AG04450 (cell line): ENCODE measurements around the gene WWOX. TPM values are rescaled to one million over a fixed set of nuclear protein-coding genes. Genes with fewer than 3 reads are reported as not detected.

ENCODE experiments used
- CTCF ChIA-PET: fragments of 300-600, 350-600 bp; formaldehyde crosslinking; extraction: SDS; loops from one replicate; lab custom pipeline; 2022; ENCODE audit warnings: antibody characterized with exemption, inconsistent platforms; lab: Charles Lee
- POLR2A ChIA-PET: fragments of 350-600 bp; formaldehyde crosslinking; extraction: SDS; loops from one replicate; lab custom pipeline; 2021; ENCODE audit warnings: antibody characterized with exemption, inconsistent platforms; lab: Yijun Ruan, JAX
- DNase-seq: peaks from one replicate; pipeline ENCODE4 v3.0.0-alpha.2; 2011; ENCODE audit warnings: low read depth, low spot score
- H3K27ac ChIP-seq: one replicate; pipeline ENCODE4 v1.5.1; 2012; ENCODE audit warnings: low read depth, low read length, control low read depth
- H3K27me3 ChIP-seq: one replicate; pipeline ENCODE4 v1.6.0; 2012; ENCODE audit warnings: low read length; ENCODE audit not compliant: control insufficient read depth, insufficient read depth
- H3K4me3 ChIP-seq: 2 replicates; pipeline ENCODE4 v1.5.1; 2011; ENCODE audit warnings: mild to moderate bottlenecking, low read depth, low read length, control low read depth
- H3K9me3 ChIP-seq: 2 replicates; pipeline ENCODE4 v1.5.1; 2012; ENCODE audit warnings: low read length; ENCODE audit not compliant: control insufficient read depth, insufficient read depth
- polyA plus RNA-seq: library from polyadenylated mRNA; depleted of rRNA; stranded (reverse); fragments of >200 nt; gene quantifications from 2 replicates; pipeline ENCODE4 v1.2.3, GENCODE V29; 2011
- TF ChIP-seq, protein P1 (sequence below): IDR thresholded peaks from 2 replicates; pipeline ENCODE4 v1.5.1; 2011; ENCODE audit warnings: low read depth, low read length, control low read depth, inconsistent platforms

Gene WWOX
- polyA plus RNA-seq, 1 experiment: 2.1 TPM

DNA sequence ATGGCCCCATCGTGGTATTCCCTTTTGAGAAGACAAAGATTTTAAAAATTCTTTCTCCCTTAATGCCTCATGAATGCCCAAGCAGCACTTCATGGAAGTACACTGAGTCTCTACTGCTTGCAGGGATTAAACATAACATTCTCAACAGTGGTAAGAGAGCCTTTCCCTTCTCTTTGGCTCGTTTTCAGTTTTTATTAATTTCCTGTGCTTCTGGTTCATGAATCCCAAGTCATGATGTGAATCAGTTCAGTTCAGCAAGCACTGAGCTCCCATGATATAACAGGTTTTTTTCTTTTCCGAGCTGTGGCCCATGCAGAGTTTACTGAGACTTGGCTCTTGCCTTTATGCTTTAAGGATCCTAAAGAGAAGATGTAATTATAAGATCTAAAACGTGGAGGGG, 175.3 kb downstream of the WWOX start:
- H3K9me3 ChIP-seq: peaks cover 36% of the 10 kb centered on the region
- H3K27me3 ChIP-seq: no peaks in the 10 kb centered on the region
- no peak for DNase-seq
- CTCF ChIA-PET: no interaction called here
- H3K27ac ChIP-seq: no peak overlapping the region
- no peak overlapping the region for H3K4me3 ChIP-seq
- TF ChIP-seq, protein P1, sequence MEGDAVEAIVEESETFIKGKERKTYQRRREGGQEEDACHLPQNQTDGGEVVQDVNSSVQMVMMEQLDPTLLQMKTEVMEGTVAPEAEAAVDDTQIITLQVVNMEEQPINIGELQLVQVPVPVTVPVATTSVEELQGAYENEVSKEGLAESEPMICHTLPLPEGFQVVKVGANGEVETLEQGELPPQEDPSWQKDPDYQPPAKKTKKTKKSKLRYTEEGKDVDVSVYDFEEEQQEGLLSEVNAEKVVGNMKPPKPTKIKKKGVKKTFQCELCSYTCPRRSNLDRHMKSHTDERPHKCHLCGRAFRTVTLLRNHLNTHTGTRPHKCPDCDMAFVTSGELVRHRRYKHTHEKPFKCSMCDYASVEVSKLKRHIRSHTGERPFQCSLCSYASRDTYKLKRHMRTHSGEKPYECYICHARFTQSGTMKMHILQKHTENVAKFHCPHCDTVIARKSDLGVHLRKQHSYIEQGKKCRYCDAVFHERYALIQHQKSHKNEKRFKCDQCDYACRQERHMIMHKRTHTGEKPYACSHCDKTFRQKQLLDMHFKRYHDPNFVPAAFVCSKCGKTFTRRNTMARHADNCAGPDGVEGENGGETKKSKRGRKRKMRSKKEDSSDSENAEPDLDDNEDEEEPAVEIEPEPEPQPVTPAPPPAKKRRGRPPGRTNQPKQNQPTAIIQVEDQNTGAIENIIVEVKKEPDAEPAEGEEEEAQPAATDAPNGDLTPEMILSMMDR: no peak
- POLR2A ChIA-PET: no interaction called here

DNA sequence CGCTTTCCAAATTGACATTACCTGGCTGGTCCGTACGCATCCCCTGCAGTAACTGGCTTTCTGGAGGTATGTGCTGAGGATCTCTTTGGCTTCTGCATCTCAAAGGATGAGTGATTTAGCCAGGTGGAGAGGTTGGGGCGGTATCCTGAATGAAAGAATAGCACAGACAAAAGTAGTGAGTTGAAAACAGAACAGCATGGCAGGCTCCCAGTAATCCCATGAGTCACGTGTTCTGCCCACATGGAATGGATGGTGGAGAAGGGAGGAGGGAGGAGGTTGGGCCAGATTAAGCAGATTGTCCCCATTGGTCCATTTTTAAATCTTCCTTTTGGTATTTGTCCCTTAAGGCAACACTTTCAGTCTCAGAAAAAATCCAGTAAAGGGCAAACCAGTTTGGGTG, 176.0 kb downstream of the WWOX start:
- ChIA-PET POLR2A (no interaction called here), CTCF (no interaction called here)
- peaks cover 33% of the 10 kb centered on the region for H3K9me3 ChIP-seq

DNA sequence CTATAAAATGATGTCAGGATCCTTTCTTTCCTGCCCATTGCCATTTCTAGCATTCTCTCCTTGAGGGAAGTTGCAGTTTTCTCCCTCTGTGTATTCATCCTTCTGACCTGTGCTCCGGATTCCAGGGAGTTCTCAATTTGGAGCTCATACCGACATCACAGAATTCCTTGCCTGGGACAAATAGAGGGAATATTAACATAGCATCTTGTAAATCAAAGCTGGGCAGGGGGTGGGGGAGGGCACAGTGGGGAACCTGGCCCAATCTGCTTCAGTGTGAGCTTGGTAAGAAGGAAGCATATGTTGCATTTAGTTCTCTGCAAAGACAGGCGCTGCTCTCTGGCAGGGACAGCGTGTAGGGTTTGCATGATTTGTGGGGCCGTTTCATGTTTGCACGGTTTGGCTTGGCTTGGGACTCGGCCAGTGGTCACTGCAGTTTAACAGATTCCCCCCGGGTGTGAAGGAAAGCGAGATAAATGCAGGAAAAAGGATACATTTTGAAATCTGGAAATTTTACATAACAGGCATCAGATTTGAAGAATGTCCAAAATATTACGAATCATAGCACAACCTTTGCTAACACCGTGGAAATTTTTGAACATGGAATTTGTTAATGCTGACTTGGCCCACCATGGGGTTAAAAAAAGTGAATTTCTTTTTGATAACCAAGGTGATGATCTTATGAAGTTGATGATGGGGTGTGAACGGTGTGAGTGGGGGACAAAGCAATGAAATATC, 178.0 kb downstream of the WWOX start:
- POLR2A ChIA-PET: no interaction called here
- Histone ChIP-seq H3K27ac (no peak overlapping the region), H3K4me3 (no peak overlapping the region), H3K27me3 (no peaks in the 10 kb centered on the region), H3K9me3 (peaks cover 29% of the 10 kb centered on the region)
- CTCF ChIA-PET: no interaction called here
- TF ChIP-seq, protein P1: no peak
- no peak for DNase-seq

More for the DNA sequence above, 176.0 kb downstream of the WWOX start:
- Histone ChIP-seq H3K27me3 (no peaks in the 10 kb centered on the region), H3K27ac (no peak overlapping the region), H3K4me3 (no peak overlapping the region)
- no peak for DNase-seq
- TF ChIP-seq, protein P1: no peak

DNA sequence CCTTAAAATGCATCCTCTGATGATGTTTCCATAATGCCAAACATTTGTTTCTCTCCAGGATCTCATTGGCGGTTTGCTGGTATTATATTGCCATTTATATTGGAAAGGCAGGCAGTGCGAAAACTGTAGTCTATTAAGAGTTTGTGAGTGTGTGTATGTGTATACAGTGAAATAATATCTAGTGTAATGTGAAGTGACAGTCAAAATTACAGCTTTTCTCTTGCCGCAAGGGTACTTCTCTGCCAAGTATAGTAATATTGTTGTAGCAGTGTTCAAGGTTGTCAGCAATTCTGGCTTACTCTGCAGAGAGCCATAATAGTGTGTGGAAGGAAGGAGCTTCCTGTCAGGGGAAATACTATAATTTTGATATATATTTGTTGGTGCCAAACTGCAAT, 178.6 kb downstream of the WWOX start:
- H3K27ac ChIP-seq: no peak overlapping the region
- peaks cover 35% of the 10 kb centered on the region for H3K9me3 ChIP-seq
- TF ChIP-seq, protein P1: no peak
- ChIA-PET POLR2A (no interaction called here), CTCF (no interaction called here)
- no peaks in the 10 kb centered on the region for H3K27me3 ChIP-seq
- H3K4me3 ChIP-seq: no peak overlapping the region
- no peak for DNase-seq

DNA sequence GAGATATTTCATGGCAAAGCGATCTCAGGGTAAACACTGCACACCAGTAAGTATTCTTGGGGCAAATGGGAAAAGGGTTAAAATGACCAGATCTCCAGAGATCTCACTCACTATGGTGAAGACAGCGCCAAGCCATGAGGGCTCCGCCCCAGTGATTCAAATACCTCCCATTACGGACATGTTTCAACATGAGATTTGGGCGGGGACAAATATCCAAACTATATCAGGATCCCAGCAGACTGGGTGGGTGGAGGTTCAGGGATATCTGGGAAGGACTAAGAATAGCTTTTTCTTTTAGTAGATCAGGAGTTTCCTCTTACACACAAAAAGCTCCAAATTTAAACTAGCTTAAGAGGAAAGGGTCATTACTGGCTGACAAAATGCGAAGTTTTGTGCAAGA, 181.7 kb downstream of the WWOX start:
- peaks cover 22% of the 10 kb centered on the region for H3K9me3 ChIP-seq
- TF ChIP-seq, protein P1: no peak
- H3K27me3 ChIP-seq: no peaks in the 10 kb centered on the region
- ChIA-PET CTCF (interaction anchor here (0.6 kb wide), 1 partner anchor 46 kb away, joined by 3 read pairs; no protein-coding TSS in a partner anchor), POLR2A (no interaction called here)
- no peak overlapping the region for H3K27ac ChIP-seq
- H3K4me3 ChIP-seq: no peak overlapping the region
- no peak for DNase-seq
